ENCODE measurements around the gene FBLN2. TPM values are rescaled to one million over a fixed set of nuclear protein-coding genes. Genes with fewer than 3 reads are reported as not detected.

FBLN2 gene
- total RNA-seq, 1 donor from 2014 or later: 1.3 TPM

GRCh38 chr3:13670292-13670691 is 121.4 kb downstream of the FBLN2 start:
- CTCF ChIA-PET: no interaction called here
- peaks cover 13% of the 10 kb centered on the region for H3K27me3 Mint-ChIP-seq
- TF ChIP-seq CTCF (IDR thresholded peaks at IDR 0.05): no peak
- H3K27ac Mint-ChIP-seq: no peak overlapping the region
- intact Hi-C loops (cut with micrococcal nuclease): no loop called here
- H3K36me3 Mint-ChIP-seq (ENCODE audit: low read depth): no peaks in the 10 kb centered on the region
- H3K9me3 Mint-ChIP-seq: no peaks in the 10 kb centered on the region
- H3K4me1 Mint-ChIP-seq: no peaks in the 10 kb centered on the region
- no peak for DNase-seq
- no peak for ATAC-seq (ENCODE audit: low read depth)
- POLR2A ChIA-PET: no interaction called here
- no peak overlapping the region for H3K4me3 Mint-ChIP-seq

- ChIA-PET POLR2A (no interaction called here), CTCF (interaction anchor here (1.0 kb wide), 1 partner anchor 717 kb away, joined by 3 read pairs; no protein-coding TSS in a partner anchor)
- no peaks in the 10 kb centered on the region for H3K9me3 Mint-ChIP-seq
- TF ChIP-seq CTCF (IDR thresholded peaks at IDR 0.05): no peak
- H3K27ac Mint-ChIP-seq: no peak overlapping the region
- H3K4me3 Mint-ChIP-seq: no peak overlapping the region
- intact Hi-C loops (cut with micrococcal nuclease): no loop called here
- ATAC-seq (ENCODE audit: low read depth) (no peak), DNase-seq (no peak)
- no peaks in the 10 kb centered on the region for H3K36me3 Mint-ChIP-seq (ENCODE audit: low read depth)
- H3K27me3 Mint-ChIP-seq: peaks cover 17% of the 10 kb centered on the region
- H3K4me1 Mint-ChIP-seq: no peaks in the 10 kb centered on the region
Measured at GRCh38 chr3:13671482-13672233, 122.7 kb downstream of the FBLN2 start.

- no peak overlapping the region for H3K4me3 Mint-ChIP-seq
- peaks cover 17% of the 10 kb centered on the region for H3K27me3 Mint-ChIP-seq
- no peak for DNase-seq
- no peaks in the 10 kb centered on the region for H3K4me1 Mint-ChIP-seq
- H3K27ac Mint-ChIP-seq: no peak overlapping the region
- H3K9me3 Mint-ChIP-seq: no peaks in the 10 kb centered on the region
- intact Hi-C loops (cut with micrococcal nuclease): no loop called here
- ATAC-seq (ENCODE audit: low read depth): no peak
- no peaks in the 10 kb centered on the region for H3K36me3 Mint-ChIP-seq (ENCODE audit: low read depth)
- ChIA-PET POLR2A (no interaction called here), CTCF (no interaction called here)
- TF ChIP-seq CTCF (IDR thresholded peaks at IDR 0.05): no peak
Measured at GRCh38 chr3:13673207-13673606, 124.3 kb downstream of the FBLN2 start.

- ChIA-PET CTCF (no interaction called here), POLR2A (no interaction called here)
- Mint-ChIP-seq H3K4me1 (no peaks in the 10 kb centered on the region), H3K9me3 (no peaks in the 10 kb centered on the region), H3K4me3 (no peak overlapping the region), H3K36me3 (ENCODE audit: low read depth) (no peaks in the 10 kb centered on the region), H3K27me3 (peaks cover 11% of the 10 kb centered on the region), H3K27ac (no peak overlapping the region)
- intact Hi-C loops (cut with micrococcal nuclease): no loop called here
- TF ChIP-seq CTCF (IDR thresholded peaks at IDR 0.05): no peak
- no peak for ATAC-seq (ENCODE audit: low read depth)
- no peak for DNase-seq
Measured at GRCh38 chr3:13674538-13675185, 125.7 kb downstream of the FBLN2 start.

- peaks cover 11% of the 10 kb centered on the region for H3K27me3 Mint-ChIP-seq
- intact Hi-C loops (cut with micrococcal nuclease): no loop called here
- DNase-seq (no peak), ATAC-seq (ENCODE audit: low read depth) (no peak)
- ChIA-PET CTCF (no interaction called here), POLR2A (no interaction called here)
- no peaks in the 10 kb centered on the region for H3K9me3 Mint-ChIP-seq
- no peak for TF ChIP-seq CTCF (IDR thresholded peaks at IDR 0.05)
- no peak overlapping the region for H3K27ac Mint-ChIP-seq
- H3K4me3 Mint-ChIP-seq: no peak overlapping the region
- H3K36me3 Mint-ChIP-seq (ENCODE audit: low read depth): no peaks in the 10 kb centered on the region
- H3K4me1 Mint-ChIP-seq: no peaks in the 10 kb centered on the region
Measured at GRCh38 chr3:13676356-13677017, 127.6 kb downstream of the FBLN2 start.
